ENCODE data around the gene BABAM2. TPM values are rescaled to one million over a fixed set of nuclear protein-coding genes. Genes with fewer than 3 reads are reported as not detected.
A peak's percentile ranks its signal among the peaks of the same experiment; 100 is the strongest.

BABAM2 gene
- total RNA-seq, 6 experiments from 2014 or later = 17.1 to 39.4 (median 25.5) TPM

DNA sequence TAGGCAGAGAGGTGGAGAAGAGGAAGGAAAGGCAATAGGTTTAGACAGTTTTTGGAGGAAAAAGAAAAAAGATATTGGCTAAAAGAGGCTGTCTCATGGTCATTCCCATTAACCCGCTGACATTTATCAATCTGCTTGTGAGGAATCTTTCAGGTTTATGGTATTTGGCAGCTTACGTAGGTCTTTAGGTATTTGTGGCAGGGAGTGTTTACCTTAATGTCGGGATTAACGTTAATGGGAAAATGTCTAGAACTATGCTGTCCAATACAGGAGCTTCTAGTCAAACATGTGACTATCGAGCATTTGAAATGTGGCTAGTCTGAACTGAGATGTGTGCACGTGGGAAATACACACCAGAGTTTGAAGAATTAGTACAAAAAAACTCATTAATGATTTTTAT is 144.2 kb downstream of the BABAM2 start:
- intact Hi-C loops (cut with DNase I) = no loop called here
- Histone ChIP-seq H3K4me1 (no peaks in the 10 kb centered on the region), H3K4me3 (no peak overlapping the region), H3K27ac (no peak overlapping the region), H3K9me3 (no peaks in the 10 kb centered on the region), H3K27me3 (no peaks in the 10 kb centered on the region), H3K36me3 (no peaks in the 10 kb centered on the region)
- no peak for DNase-seq
- WGBS (ENCODE audit: insufficient coverage, low coverage, low lambda C conversion rate, missing lambda C conversion rate) = 100% methylated on average over 6 of the region's 6 CpGs
- TF ChIP-seq, protein P1, sequence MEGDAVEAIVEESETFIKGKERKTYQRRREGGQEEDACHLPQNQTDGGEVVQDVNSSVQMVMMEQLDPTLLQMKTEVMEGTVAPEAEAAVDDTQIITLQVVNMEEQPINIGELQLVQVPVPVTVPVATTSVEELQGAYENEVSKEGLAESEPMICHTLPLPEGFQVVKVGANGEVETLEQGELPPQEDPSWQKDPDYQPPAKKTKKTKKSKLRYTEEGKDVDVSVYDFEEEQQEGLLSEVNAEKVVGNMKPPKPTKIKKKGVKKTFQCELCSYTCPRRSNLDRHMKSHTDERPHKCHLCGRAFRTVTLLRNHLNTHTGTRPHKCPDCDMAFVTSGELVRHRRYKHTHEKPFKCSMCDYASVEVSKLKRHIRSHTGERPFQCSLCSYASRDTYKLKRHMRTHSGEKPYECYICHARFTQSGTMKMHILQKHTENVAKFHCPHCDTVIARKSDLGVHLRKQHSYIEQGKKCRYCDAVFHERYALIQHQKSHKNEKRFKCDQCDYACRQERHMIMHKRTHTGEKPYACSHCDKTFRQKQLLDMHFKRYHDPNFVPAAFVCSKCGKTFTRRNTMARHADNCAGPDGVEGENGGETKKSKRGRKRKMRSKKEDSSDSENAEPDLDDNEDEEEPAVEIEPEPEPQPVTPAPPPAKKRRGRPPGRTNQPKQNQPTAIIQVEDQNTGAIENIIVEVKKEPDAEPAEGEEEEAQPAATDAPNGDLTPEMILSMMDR (IDR thresholded peaks at IDR 0.05) = no peak
- TF ChIP-seq POLR2A (IDR thresholded peaks at IDR 0.05) = no peak
- ATAC-seq = no peak

DNA sequence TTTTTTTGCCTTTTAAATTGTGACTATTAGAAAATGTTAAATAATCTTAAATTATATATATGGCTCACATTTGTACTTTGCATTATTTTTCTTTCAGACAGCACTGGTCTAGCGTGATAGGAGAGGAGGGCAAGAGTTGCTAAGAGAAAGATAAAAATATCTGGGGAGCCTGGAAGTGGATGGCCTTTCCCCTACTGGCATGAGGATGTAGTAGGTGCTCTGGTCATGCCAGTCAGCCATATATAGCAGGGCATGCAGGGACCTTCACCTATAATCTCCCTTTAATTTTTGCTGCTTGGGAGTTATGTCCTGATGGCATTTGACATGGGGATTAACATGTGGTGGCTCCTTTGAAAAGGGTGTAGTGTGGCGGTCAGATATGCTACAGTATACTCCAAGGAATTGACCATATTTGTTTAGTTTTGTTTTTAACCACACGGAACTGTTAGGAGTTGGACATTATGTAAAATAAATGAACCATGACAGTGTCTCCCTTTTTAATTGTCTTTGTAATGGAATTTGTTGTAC is 144.7 kb downstream of the BABAM2 start:
- DNase-seq (no peak), ATAC-seq (no peak)
- TF ChIP-seq, protein P1 (IDR thresholded peaks at IDR 0.05) = no peak
- TF ChIP-seq POLR2A (IDR thresholded peaks at IDR 0.05) = no peak
- Histone ChIP-seq H3K9me3 (no peaks in the 10 kb centered on the region), H3K4me3 (no peak overlapping the region), H3K36me3 (no peaks in the 10 kb centered on the region), H3K27me3 (no peaks in the 10 kb centered on the region), H3K4me1 (no peaks in the 10 kb centered on the region), H3K27ac (no peak overlapping the region)
- intact Hi-C loops (cut with DNase I) = no loop called here
- 82% methylated on average over 3 of the region's 3 CpGs for WGBS (ENCODE audit: insufficient coverage, low coverage, low lambda C conversion rate, missing lambda C conversion rate)

DNA sequence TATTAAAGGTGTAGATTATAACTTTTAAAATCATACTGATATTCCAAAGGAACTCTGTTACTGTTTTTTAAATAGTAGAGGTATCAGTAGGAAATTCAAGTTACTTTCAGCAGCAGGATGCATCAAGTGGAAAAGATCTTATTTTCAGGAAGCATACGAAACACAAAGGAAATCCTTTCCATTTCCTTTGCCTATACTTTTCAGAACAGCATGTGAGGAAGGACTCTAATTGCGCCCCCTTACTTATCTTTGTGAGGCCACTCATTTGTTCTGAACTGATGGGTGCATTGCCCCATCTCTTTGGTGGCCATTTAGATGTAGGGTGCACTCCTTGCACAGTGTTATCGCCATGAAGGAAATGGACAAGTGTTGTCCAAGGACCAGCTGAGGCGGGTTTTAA is 145.3 kb downstream of the BABAM2 start:
- Histone ChIP-seq H3K36me3 (no peaks in the 10 kb centered on the region), H3K27me3 (no peaks in the 10 kb centered on the region), H3K4me3 (no peak overlapping the region), H3K4me1 (no peaks in the 10 kb centered on the region), H3K9me3 (no peaks in the 10 kb centered on the region), H3K27ac (no peak overlapping the region)
- 76% methylated on average over 4 of the region's 4 CpGs for WGBS (ENCODE audit: insufficient coverage, low coverage, low lambda C conversion rate, missing lambda C conversion rate)
- ATAC-seq (peak in 3 of 4 donors; percentile 32 to 57 (median 54)), DNase-seq (no peak)
- intact Hi-C loops (cut with DNase I) = no loop called here
- TF ChIP-seq, protein P1 (IDR thresholded peaks at IDR 0.05) = no peak
- no peak for TF ChIP-seq POLR2A (IDR thresholded peaks at IDR 0.05)

DNA sequence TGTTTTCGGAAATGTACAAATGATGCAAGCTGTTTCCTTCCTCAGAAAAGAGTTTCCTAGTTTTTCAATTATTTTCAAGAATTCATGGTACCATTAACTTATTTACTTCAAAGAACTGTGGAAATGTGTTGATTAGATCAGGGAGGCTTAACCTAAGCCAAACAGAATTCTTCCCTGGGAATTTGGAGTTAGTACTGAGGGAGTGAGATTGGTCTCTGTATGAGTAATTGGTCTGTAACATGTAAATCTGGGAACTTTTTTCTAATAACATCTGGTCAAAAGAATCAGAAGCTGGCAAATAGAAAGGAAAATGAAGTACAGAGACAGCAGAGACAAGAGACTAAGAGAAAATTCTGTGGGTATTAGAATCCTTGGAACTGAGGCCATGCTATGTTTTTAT is 145.8 kb downstream of the BABAM2 start:
- no peak for ATAC-seq
- Histone ChIP-seq H3K9me3 (no peaks in the 10 kb centered on the region), H3K27ac (no peak overlapping the region), H3K4me1 (no peaks in the 10 kb centered on the region), H3K27me3 (no peaks in the 10 kb centered on the region), H3K4me3 (no peak overlapping the region), H3K36me3 (no peaks in the 10 kb centered on the region)
- intact Hi-C loops (cut with DNase I) = no loop called here
- 53% methylated on average over 1 of the region's 1 CpG for WGBS (ENCODE audit: insufficient coverage, low coverage, low lambda C conversion rate, missing lambda C conversion rate)
- no peak for DNase-seq
- TF ChIP-seq, protein P1 (IDR thresholded peaks at IDR 0.05) = no peak
- no peak for TF ChIP-seq POLR2A (IDR thresholded peaks at IDR 0.05)

DNA sequence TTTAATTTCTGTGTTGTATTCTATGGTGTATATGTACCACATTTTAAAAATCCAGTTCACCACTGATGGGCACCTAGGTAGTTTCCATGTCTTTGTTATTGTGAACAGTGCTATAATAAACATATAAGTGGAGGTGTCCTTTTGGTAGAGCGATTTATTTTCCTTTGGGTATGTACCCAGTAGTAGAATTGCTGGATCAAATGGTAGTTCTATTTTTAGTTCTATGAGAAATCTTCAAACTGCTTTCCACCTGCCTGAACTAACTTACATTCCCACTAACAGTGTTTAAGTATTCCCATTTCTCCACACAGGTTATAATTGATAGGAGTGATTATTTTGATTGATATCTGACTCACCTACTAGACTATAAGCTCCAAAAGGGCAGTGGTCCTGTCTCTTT is 148.2 kb downstream of the BABAM2 start:
- Histone ChIP-seq H3K4me3 (no peak overlapping the region), H3K27me3 (no peaks in the 10 kb centered on the region), H3K27ac (no peak overlapping the region), H3K4me1 (no peaks in the 10 kb centered on the region), H3K9me3 (no peaks in the 10 kb centered on the region), H3K36me3 (no peaks in the 10 kb centered on the region)
- intact Hi-C loops (cut with DNase I) = no loop called here
- TF ChIP-seq POLR2A (IDR thresholded peaks at IDR 0.05) = no peak
- TF ChIP-seq, protein P1 (IDR thresholded peaks at IDR 0.05) = no peak
- WGBS (ENCODE audit: insufficient coverage, low coverage, low lambda C conversion rate, missing lambda C conversion rate) = 100% methylated on average over 1 of the region's 1 CpG
- ATAC-seq = no peak
- DNase-seq = no peak

Data from right lobe of liver (tissue), 6 donors.